C4-2B (cell line): Measurements from ENCODE around the gene BANF1.

Experiments
- CTCF ChIP-seq: fragments of 450-650 bp; conservative IDR thresholded peaks from 2 replicates; pipeline ENCODE4 v1.5.1; 2017; ENCODE audit warnings: mild to moderate bottlenecking
- ZFX ChIP-seq: fragments of 450-650 bp; IDR thresholded peaks from 2 replicates; pipeline ENCODE4 v1.6.1; 2017

GRCh38 chr11:66020618-66021357 lies 18.5 kb downstream of the BANF1 start:
- TF ChIP-seq CTCF, result no peak
- no peak for TF ChIP-seq ZFX
